Uterus (tissue), 2 donors: ENCODE data around the gene SNX10.

Experiments used
- CTCF ChIP-seq, 4 experiments: fragments of 200-600 bp in 2 of 4; fragments of 450-650 bp in 2 of 4; sonication (generic) in 2 of 4; IDR thresholded peaks; one replicate each; pipeline ENCODE4 v1.5.1; 2016 to 2019; ENCODE audit warnings: antibody characterized with exemption in 4 of 4, mild to moderate bottlenecking in 2 of 4, moderate library complexity in 1 of 4
- POLR2A ChIP-seq, 2 donors: fragments of 450-650 bp; IDR thresholded peaks; one replicate each; pipeline ENCODE4 v1.6.1; 2016; ENCODE audit warnings: antibody characterized with exemption in 2 of 2, mild to moderate bottlenecking in 1 of 2, moderate library complexity in 1 of 2

GRCh38 chr7:26295015-26295414, 3.4 kb downstream of the SNX10 start:
- TF ChIP-seq POLR2A (IDR thresholded peaks at IDR 0.05) (no peak), CTCF (IDR thresholded peaks at IDR 0.05) (no peak)
